WERI-Rb-1 (cell line): ENCODE measurements around the gene ABHD3.

Experiments used
- DNase-seq: peaks from one replicate; pipeline ENCODE4 v3.0.0-alpha.2; 2020
- H3K27ac ChIP-seq: fragments of 250-450 bp; sonication (Bioruptor Pico); 2 replicates; pipeline ENCODE4 v1.5.1; 2020; ENCODE audit warnings: mild to moderate bottlenecking, moderate library complexity
- H3K27me3 ChIP-seq: fragments of 250-450 bp; sonication (Bioruptor Pico); 2 replicates; pipeline ENCODE4 v1.5.1; 2021; ENCODE audit warnings: mild to moderate bottlenecking, low read depth, moderate library complexity; ENCODE audit not compliant: insufficient read depth, severe bottlenecking
- H3K36me3 ChIP-seq: fragments of 250-450 bp; sonication (Bioruptor Pico); 2 replicates; pipeline ENCODE4 v1.5.1; 2020; ENCODE audit warnings: mild to moderate bottlenecking, moderate library complexity
- H3K4me3 ChIP-seq: 2 replicates; pipeline ENCODE4 v1.5.1; 2011; ENCODE audit warnings: low read depth, mild to moderate bottlenecking, control low read depth, low read length
- H3K9me3 ChIP-seq: fragments of 250-450 bp; sonication (Bioruptor Pico); 2 replicates; pipeline ENCODE4 v1.5.1; 2021; ENCODE audit warnings: mild to moderate bottlenecking, moderate library complexity; ENCODE audit not compliant: severe bottlenecking
- TF ChIP-seq, protein P1 (sequence below): IDR thresholded peaks from 2 replicates; pipeline ENCODE4 v1.5.1; 2011; ENCODE audit warnings: low read depth, mild to moderate bottlenecking, control low read depth, inconsistent platforms, low read length

Gene ABHD3, protein sequence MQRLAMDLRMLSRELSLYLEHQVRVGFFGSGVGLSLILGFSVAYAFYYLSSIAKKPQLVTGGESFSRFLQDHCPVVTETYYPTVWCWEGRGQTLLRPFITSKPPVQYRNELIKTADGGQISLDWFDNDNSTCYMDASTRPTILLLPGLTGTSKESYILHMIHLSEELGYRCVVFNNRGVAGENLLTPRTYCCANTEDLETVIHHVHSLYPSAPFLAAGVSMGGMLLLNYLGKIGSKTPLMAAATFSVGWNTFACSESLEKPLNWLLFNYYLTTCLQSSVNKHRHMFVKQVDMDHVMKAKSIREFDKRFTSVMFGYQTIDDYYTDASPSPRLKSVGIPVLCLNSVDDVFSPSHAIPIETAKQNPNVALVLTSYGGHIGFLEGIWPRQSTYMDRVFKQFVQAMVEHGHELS

DNA sequence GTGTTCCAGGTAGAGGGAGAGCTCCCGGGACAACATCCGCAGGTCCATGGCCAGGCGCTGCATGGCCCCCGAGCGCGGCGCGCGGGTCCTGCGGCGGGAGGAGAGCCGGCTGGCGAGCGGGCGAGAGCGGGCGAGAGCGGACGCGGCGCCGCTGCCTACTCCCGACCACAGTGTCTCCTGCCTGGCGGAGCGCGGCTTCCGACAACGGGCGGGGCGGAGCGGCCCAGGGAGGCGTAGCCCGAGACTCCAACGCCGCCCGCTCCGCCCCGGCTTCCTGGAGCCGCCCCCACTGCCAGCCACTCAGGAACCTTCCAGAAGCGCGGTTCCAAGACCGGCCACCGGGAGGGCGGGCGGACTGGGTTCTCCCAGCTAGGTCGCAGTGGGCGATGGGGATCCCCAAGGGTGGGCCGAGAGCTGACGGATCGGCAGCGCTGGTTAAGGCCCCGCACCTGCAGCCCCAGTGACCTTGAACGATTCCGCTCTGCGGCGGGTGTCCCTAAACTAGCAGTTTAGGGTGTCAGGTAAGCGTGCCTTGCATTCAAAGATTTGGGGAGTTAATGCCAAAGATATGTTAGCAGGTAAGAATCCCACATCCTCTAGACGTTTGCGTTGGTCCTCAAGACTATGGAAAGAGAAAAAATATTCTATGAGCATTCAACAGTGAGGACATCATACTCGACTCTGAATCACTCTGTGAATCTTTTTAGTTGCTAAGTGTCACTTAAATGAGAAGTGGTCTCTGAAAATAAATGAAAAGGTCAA, at the start of gene ABHD3:
TSS of gene ABHD3 (minus strand) at position 172 of the 762 bp plus-strand sequence. CDS start at position 63, 109 bp downstream.
- peak; percentile 87 for DNase-seq
- peaks cover 10% of the 10 kb centered on the region for H3K9me3 ChIP-seq
- TF ChIP-seq, protein P1, sequence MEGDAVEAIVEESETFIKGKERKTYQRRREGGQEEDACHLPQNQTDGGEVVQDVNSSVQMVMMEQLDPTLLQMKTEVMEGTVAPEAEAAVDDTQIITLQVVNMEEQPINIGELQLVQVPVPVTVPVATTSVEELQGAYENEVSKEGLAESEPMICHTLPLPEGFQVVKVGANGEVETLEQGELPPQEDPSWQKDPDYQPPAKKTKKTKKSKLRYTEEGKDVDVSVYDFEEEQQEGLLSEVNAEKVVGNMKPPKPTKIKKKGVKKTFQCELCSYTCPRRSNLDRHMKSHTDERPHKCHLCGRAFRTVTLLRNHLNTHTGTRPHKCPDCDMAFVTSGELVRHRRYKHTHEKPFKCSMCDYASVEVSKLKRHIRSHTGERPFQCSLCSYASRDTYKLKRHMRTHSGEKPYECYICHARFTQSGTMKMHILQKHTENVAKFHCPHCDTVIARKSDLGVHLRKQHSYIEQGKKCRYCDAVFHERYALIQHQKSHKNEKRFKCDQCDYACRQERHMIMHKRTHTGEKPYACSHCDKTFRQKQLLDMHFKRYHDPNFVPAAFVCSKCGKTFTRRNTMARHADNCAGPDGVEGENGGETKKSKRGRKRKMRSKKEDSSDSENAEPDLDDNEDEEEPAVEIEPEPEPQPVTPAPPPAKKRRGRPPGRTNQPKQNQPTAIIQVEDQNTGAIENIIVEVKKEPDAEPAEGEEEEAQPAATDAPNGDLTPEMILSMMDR = peak; percentile 27; the same call in 1 of the 2 replicates
- H3K27ac ChIP-seq = peak within 1 kb of the TSS; percentile 73
- H3K27me3 ChIP-seq = no peaks in the 10 kb centered on the region
- no peaks in the 10 kb centered on the region; the same call in none of the 2 replicates for H3K36me3 ChIP-seq
- H3K4me3 ChIP-seq = peak within 1 kb of the TSS; percentile 67

DNA sequence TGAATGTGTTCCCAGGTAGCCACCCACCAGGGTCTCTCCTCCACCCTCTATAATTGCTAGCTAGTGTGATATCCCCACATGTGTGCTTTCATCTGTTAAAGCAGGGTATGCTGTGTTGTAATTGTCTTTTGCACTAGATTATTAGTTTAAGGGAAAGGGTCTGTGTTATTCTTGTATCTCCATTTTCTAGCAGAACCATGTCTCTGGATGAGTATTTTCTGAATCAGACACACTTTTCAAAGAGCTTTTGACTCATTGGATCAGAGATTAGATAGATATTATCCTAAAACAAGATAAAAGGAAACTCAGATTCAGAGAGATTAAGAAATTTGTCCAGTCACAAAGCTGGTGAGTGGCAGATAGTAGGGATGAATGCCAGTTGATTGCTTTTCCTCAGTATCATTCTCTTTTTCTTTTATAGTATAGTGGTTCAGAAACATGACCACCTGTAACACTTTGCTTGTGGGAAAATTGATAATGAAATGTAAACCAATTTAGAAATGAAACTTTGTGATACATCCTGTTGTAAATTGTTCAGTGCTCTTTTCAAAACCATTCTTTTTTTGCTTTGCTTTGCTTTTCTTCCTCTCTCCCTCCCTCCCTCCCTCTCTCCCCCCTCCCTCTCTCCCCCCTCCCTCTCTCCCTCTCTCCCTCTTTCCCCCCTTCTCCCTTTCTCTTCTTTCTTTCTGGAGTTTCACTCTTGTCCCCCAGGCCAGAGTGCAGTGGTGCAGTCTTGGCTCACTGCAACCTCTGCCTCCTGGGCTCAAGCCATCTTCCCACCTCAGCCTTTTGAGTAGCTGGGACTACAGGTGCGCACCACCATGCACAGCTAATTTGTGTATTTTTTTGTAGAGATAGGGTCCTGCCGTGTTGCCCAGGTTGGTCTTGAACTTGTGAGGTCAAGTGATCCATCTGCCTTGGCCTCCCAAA, 43.5 kb upstream of the ABHD3 start:
- TF ChIP-seq, protein P1 = no peak
- H3K4me3 ChIP-seq = no peak overlapping the region
- no peaks in the 10 kb centered on the region for H3K27me3 ChIP-seq
- H3K36me3 ChIP-seq = peaks cover 9% of the 10 kb centered on the region
- no peak overlapping the region for H3K27ac ChIP-seq
- no peaks in the 10 kb centered on the region for H3K9me3 ChIP-seq
- no peak for DNase-seq

DNA sequence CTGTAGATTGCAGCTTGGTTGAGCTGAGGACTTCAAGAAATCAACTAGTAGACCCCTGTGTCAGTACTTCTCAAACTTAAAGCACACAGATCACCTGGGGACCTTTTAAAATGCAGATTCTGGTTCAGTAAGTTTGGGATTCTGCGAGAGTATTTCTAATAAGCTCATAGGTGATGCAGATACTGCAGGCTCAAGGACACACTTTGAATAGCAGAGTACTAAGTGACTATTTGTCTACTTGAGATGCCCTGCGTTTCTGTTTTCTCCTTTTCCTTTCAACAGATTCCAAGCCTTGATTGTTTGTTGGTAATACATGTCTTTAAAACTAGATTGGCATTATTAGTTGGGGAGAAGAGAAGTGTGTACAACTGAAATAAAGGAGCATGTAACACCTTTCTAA, 42.7 kb upstream of the ABHD3 start:
- H3K9me3 ChIP-seq = no peaks in the 10 kb centered on the region
- DNase-seq = no peak
- H3K27ac ChIP-seq = no peak overlapping the region
- no peaks in the 10 kb centered on the region for H3K27me3 ChIP-seq
- no peak overlapping the region for H3K4me3 ChIP-seq
- H3K36me3 ChIP-seq = peaks cover 15% of the 10 kb centered on the region
- TF ChIP-seq, protein P1 = no peak

DNA sequence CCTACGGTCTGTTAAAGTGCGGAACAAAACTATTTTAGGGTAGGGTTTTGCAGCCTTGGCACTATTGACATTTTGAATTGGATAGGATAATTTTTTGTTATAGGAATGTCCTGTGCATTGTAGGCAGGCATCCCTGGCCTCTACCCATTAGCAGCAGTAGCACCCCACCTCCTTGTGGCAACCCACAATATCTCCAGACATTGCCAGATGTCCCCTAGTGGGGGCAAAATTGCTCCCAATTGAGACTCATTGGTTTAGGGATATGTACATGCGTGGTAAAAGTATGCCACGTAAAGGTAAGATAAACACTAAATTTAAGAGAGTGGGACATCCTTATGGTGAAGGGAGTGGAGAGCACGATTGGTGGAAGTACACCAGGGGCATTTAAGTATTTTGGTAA, 40.7 kb upstream of the ABHD3 start:
- Histone ChIP-seq H3K36me3 (peaks cover 18% of the 10 kb centered on the region), H3K4me3 (no peak overlapping the region), H3K27ac (no peak overlapping the region), H3K27me3 (no peaks in the 10 kb centered on the region), H3K9me3 (no peaks in the 10 kb centered on the region)
- TF ChIP-seq, protein P1 = peak; percentile 17; the same call in 1 of the 2 replicates
- DNase-seq = no peak

DNA sequence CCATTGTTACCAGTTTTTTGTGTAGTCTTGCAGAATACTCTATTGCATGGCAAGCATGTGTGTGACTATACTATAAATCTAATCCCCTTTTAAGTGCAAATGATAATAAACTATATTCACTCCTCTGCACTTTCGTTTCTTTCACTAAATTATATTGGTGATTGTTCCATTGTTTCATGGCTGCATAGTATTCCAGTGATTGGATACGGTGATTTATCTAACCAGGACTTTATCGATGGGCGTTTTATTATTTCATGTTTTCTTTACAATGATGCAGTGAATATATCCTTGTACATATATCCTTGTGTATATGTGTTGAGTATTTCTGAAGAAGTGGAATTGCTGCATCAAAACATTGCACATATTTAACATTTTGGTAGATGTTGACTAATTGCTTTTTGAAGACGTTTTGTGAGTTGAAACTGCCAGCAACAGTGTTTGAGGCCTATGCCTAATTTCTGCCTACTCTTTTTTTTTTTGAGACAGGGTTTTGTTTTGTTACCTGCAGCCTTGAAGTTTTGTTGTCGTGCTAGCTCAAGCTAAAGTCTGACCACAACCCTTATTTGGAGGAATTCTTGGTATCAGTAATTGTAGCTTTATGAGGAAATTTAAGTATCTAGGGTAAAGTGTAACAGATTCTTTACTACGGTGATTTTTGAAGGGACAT, 38.7 kb upstream of the ABHD3 start:
- no peaks in the 10 kb centered on the region for H3K27me3 ChIP-seq
- TF ChIP-seq, protein P1 = no peak
- H3K9me3 ChIP-seq = no peaks in the 10 kb centered on the region
- peak overlapping the region; percentile 84 for H3K4me3 ChIP-seq
- H3K27ac ChIP-seq = peak overlapping the region; percentile 99
- H3K36me3 ChIP-seq = peaks cover 18% of the 10 kb centered on the region
- DNase-seq = no peak
